ENCODE results near the gene TUBB4B. TPM values are rescaled to one million over a fixed set of nuclear protein-coding genes. Genes with fewer than 3 reads are reported as not detected.

TUBB4B gene
- total and polyA plus RNA-seq, 2 of the 4 experiments (the other 2 are of a cell fraction): 237 to 529 TPM

DNA sequence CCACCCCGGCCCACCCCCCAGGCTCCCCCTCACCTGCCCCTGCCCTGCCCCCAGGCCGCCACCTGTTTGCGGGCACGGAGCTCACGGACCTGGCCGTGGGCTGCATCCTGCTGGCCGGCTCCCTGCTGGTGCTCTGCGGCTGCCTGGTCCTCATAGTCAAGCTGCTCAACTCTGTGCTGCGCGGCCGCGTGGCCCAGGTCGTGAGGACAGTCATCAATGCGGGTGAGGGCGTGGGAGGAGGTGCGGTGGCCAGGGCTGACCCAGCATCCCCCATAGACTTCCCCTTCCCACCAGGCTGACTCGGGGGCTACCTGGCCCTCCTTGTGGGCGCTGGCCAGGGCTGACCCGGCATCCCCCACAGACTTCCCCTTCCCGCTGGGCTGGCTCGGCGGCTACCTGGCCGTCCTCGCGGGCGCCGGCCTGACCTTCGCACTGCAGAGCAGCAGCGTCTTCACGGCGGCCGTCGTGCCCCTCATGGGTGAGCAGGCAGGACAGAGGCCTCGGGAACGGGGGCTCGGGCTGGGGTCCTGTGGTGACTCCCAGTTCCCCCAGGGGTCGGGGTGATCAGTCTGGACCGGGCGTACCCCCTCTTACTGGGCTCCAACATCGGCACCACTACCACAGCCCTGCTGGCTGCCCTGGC, 6.9 kb upstream of the TUBB4B start:
- H2BK20ac ChIP-seq (ENCODE audit: low read depth, low read length): no peak overlapping the region
- H3K9me1 ChIP-seq (ENCODE audit: insufficient read depth, low read length): no peaks in the 10 kb centered on the region
- no peak overlapping the region for H4K8ac ChIP-seq (ENCODE audit: low read depth in 2 of 2, low read length in 2 of 2)
- no peak overlapping the region for H3K27ac ChIP-seq (ENCODE audit: insufficient read depth, low read length)
- ATAC-seq (ENCODE audit: low read depth): no peak
- 66% methylated on average over 13 of the region's 40 CpGs; no CpG with 5 or more reads in 1 of the 2 experiments for WGBS, 2 experiments (ENCODE audit: extremely low coverage in 2 of 2, insufficient read length in 1 of 2)
- no peaks in the 10 kb centered on the region for H3K9me3 ChIP-seq (ENCODE audit: control insufficient read depth, insufficient read depth, low read length)
- H3K4ac ChIP-seq (ENCODE audit: low read depth, low read length): no peak overlapping the region
- no peak for DNase-seq
- no peak overlapping the region for H2AFZ ChIP-seq (replicated peaks; ENCODE audit: low read length, poor library complexity)
- no peak overlapping the region for H3K9ac ChIP-seq (ENCODE audit: low read depth, low read length)
- H3K14ac ChIP-seq (replicated peaks; ENCODE audit: low read depth, low read length): no peak overlapping the region
- BruUV-seq (replicated peaks): no TSS peak
- H3K36me3 ChIP-seq (ENCODE audit: control insufficient read depth, insufficient read depth, low read length): no peaks in the 10 kb centered on the region
- no peak overlapping the region for H2AK5ac ChIP-seq (ENCODE audit: low read depth, low read length)
- H3K4me3 ChIP-seq (ENCODE audit: insufficient read depth, low read depth, low read length): no peak overlapping the region
- H4K5ac ChIP-seq (ENCODE audit: low read depth, low read length): no peak overlapping the region
- ChIA-PET POLR2A (ENCODE audit: unreplicated experiment) (no interaction called here), CTCF (no interaction called here)
- H4K20me1 ChIP-seq (ENCODE audit: insufficient read depth, low read length): peaks cover 6% of the 10 kb centered on the region; the same call in 1 of the 2 replicates
- no peak overlapping the region for H3K23ac ChIP-seq (ENCODE audit: low read depth, low read length)
- no peak overlapping the region for H3K4me2 ChIP-seq (ENCODE audit: low read depth, low read length)
- no peak overlapping the region for H2BK5ac ChIP-seq (ENCODE audit: low read depth, low read length, poor library complexity, severe bottlenecking)
- no peak overlapping the region for H2BK15ac ChIP-seq (ENCODE audit: low read depth, low read length)
- intact Hi-C loops (cut with micrococcal nuclease): no loop called here
- no peak overlapping the region for H4K91ac ChIP-seq (ENCODE audit: insufficient read depth, low read depth, low read length)
- H3K79me1 ChIP-seq (ENCODE audit: low read depth in 1 of 2, low read length in 2 of 2): peaks cover 8 to 27% of the 10 kb centered on the region in 2 experiments; a peak in 3 of 4 replicates
- no peak overlapping the region for H2AK9ac ChIP-seq (replicated peaks; ENCODE audit: low read depth, low read length, poor library complexity)
- dilution Hi-C loops (cut with HindIII; ENCODE audit: low sequenced_read_pairs, unreplicated experiment): no loop called here
- H2BK120ac ChIP-seq (ENCODE audit: low read depth, low read length): no peak overlapping the region
- in situ Hi-C loops (cut with MboI; ENCODE audit: low sequenced_read_pairs): no loop called here
- peaks cover 1% of the 10 kb centered on the region; the same call in 1 of the 2 replicates for H3K27me3 ChIP-seq (ENCODE audit: control insufficient read depth, insufficient read depth, low read length)
- H3K18ac ChIP-seq (ENCODE audit: low read depth, low read length): no peak overlapping the region
- TF ChIP-seq MAFK (IDR thresholded peaks at IDR 0.05; ENCODE audit: low read depth, low read length): no peak
- no peak for TF ChIP-seq RCOR1 (IDR thresholded peaks at IDR 0.05; ENCODE audit: insufficient replicate concordance, low read length)
- no peak for TF ChIP-seq SMC3 (IDR thresholded peaks at IDR 0.05; ENCODE audit: low read depth, low read length)
- no peak for TF ChIP-seq BHLHE40 (IDR thresholded peaks at IDR 0.05; ENCODE audit: low read depth, low read length)
- no peak for TF ChIP-seq MAZ (IDR thresholded peaks at IDR 0.05; ENCODE audit: borderline replicate concordance, low read depth, low read length)
- no peak for TF ChIP-seq CEBPB (IDR thresholded peaks at IDR 0.05; ENCODE audit: low read depth, low read length)
- TF ChIP-seq, protein P1, sequence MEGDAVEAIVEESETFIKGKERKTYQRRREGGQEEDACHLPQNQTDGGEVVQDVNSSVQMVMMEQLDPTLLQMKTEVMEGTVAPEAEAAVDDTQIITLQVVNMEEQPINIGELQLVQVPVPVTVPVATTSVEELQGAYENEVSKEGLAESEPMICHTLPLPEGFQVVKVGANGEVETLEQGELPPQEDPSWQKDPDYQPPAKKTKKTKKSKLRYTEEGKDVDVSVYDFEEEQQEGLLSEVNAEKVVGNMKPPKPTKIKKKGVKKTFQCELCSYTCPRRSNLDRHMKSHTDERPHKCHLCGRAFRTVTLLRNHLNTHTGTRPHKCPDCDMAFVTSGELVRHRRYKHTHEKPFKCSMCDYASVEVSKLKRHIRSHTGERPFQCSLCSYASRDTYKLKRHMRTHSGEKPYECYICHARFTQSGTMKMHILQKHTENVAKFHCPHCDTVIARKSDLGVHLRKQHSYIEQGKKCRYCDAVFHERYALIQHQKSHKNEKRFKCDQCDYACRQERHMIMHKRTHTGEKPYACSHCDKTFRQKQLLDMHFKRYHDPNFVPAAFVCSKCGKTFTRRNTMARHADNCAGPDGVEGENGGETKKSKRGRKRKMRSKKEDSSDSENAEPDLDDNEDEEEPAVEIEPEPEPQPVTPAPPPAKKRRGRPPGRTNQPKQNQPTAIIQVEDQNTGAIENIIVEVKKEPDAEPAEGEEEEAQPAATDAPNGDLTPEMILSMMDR (conservative IDR thresholded peaks at IDR 0.05; ENCODE audit: low read depth, low read length): no peak
- no peak for TF ChIP-seq POLR2A (IDR thresholded peaks at IDR 0.05; ENCODE audit: low read depth, low read length)
- TF ChIP-seq, protein P2, sequence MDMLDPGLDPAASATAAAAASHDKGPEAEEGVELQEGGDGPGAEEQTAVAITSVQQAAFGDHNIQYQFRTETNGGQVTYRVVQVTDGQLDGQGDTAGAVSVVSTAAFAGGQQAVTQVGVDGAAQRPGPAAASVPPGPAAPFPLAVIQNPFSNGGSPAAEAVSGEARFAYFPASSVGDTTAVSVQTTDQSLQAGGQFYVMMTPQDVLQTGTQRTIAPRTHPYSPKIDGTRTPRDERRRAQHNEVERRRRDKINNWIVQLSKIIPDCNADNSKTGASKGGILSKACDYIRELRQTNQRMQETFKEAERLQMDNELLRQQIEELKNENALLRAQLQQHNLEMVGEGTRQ (IDR thresholded peaks at IDR 0.05; ENCODE audit: low read depth, low read length): no peak
- TF ChIP-seq MXI1 (IDR thresholded peaks at IDR 0.05; ENCODE audit: borderline replicate concordance, low read depth, low read length): no peak
- no peak overlapping the region for H3K56ac ChIP-seq (ENCODE audit: extremely low read depth, insufficient read depth, low read length)
- H3K4me1 ChIP-seq (ENCODE audit: control insufficient read depth, insufficient read depth, low read length): peaks cover 5% of the 10 kb centered on the region; the same call in 1 of the 2 replicates

Data from IMR-90 (cell line).